ENCODE results near the gene OR10A2.
"Not testable (repeated sequence)": the region's sequence is repeated elsewhere in the genome, so short reads cannot be mapped to it uniquely, and the experiment has no call there.

Gene OR10A2

GRCh38 chr11:6862961-6863360, at the start of gene OR10A2:
Gene OR10A2 (plus strand): TSS chr11:6863057. CDS start chr11:6869755, 6,698 bp downstream.
- no peak for DNase-seq (ENCODE audit: low read depth in 1 of 2, low spot score in 1 of 2)

GRCh38 chr11:6813656-6814055, 49.2 kb upstream of the OR10A2 start:
- DNase-seq (ENCODE audit: low read depth in 1 of 2, low spot score in 1 of 2): no peak

GRCh38 chr11:6817694-6818093, 45.2 kb upstream of the OR10A2 start:
- DNase-seq (ENCODE audit: low read depth in 1 of 2, low spot score in 1 of 2): no peak

GRCh38 chr11:6818967-6819366, 43.9 kb upstream of the OR10A2 start:
- DNase-seq (ENCODE audit: low read depth in 1 of 2, low spot score in 1 of 2): no peak

GRCh38 chr11:6824136-6824823, 38.6 kb upstream of the OR10A2 start:
- no peak for DNase-seq (ENCODE audit: low read depth in 1 of 2, low spot score in 1 of 2)

GRCh38 chr11:6825231-6825744, 37.6 kb upstream of the OR10A2 start:
- DNase-seq (ENCODE audit: low read depth in 1 of 2, low spot score in 1 of 2): no peak

GRCh38 chr11:6828103-6828502, 34.8 kb upstream of the OR10A2 start:
- DNase-seq (ENCODE audit: low read depth in 1 of 2, low spot score in 1 of 2): no peak

GRCh38 chr11:6833356-6833755, 29.5 kb upstream of the OR10A2 start:
- no peak for DNase-seq (ENCODE audit: low read depth in 1 of 2, low spot score in 1 of 2)

GRCh38 chr11:6834021-6834420, 28.8 kb upstream of the OR10A2 start:
- DNase-seq (ENCODE audit: low read depth in 1 of 2, low spot score in 1 of 2): no peak

GRCh38 chr11:6841694-6842093, 21.2 kb upstream of the OR10A2 start:
- DNase-seq (ENCODE audit: low read depth in 1 of 2, low spot score in 1 of 2): no peak

- DNase-seq (ENCODE audit: low read depth in 1 of 2, low spot score in 1 of 2): no peak
Measured at GRCh38 chr11:6843670-6844069, 19.2 kb upstream of the OR10A2 start.

- DNase-seq (ENCODE audit: low read depth in 1 of 2, low spot score in 1 of 2): no peak
Measured at GRCh38 chr11:6844356-6844755, 18.5 kb upstream of the OR10A2 start.

- DNase-seq (ENCODE audit: low read depth in 1 of 2, low spot score in 1 of 2): no peak
Measured at GRCh38 chr11:6845383-6845782, 17.5 kb upstream of the OR10A2 start, which contains the start of gene OR10A5. Gene OR10A5 (plus strand): TSS chr11:6845683. CDS start chr11:6845683, 0 bp downstream.

GRCh38 chr11:6850526-6850925, 12.3 kb upstream of the OR10A2 start:
- DNase-seq (ENCODE audit: low read depth in 1 of 2, low spot score in 1 of 2): no peak

- not testable (repeated sequence) for DNase-seq (ENCODE audit: low read depth in 1 of 2, low spot score in 1 of 2)
Measured at GRCh38 chr11:6854801-6855200, 8.1 kb upstream of the OR10A2 start.

- DNase-seq (ENCODE audit: low read depth in 1 of 2, low spot score in 1 of 2): no peak
Measured at GRCh38 chr11:6855971-6856541, 6.8 kb upstream of the OR10A2 start.

GRCh38 chr11:6856871-6857270, 6.0 kb upstream of the OR10A2 start:
- no peak for DNase-seq (ENCODE audit: low read depth in 1 of 2, low spot score in 1 of 2)

- no peak for DNase-seq (ENCODE audit: low read depth in 1 of 2, low spot score in 1 of 2)
Measured at GRCh38 chr11:6864438-6864837, 1.6 kb downstream of the OR10A2 start.

GRCh38 chr11:6871278-6871677, 8.4 kb downstream of the OR10A2 start:
- no peak for DNase-seq (ENCODE audit: low read depth in 1 of 2, low spot score in 1 of 2)

- no peak for DNase-seq (ENCODE audit: low read depth in 1 of 2, low spot score in 1 of 2)
Measured at GRCh38 chr11:6875761-6876160, 12.9 kb downstream of the OR10A2 start.

- DNase-seq (ENCODE audit: low read depth in 1 of 2, low spot score in 1 of 2): no peak
Measured at GRCh38 chr11:6876325-6876724, 13.5 kb downstream of the OR10A2 start, which contains the start of gene OR10A4. Gene OR10A4 (plus strand): TSS chr11:6876625. CDS start chr11:6876648, 23 bp downstream.

- no peak for DNase-seq (ENCODE audit: low read depth in 1 of 2, low spot score in 1 of 2)
Measured at GRCh38 chr11:6876914-6877313, 14.1 kb downstream of the OR10A2 start.

- no peak for DNase-seq (ENCODE audit: low read depth in 1 of 2, low spot score in 1 of 2)
Measured at GRCh38 chr11:6882751-6883150, 19.9 kb downstream of the OR10A2 start.
